SU-DHL-6 (cell line): Measurements from ENCODE around the gene MYMX.

ENCODE experiments used
- CTCF ChIP-seq: fragments of 200-600 bp; sonication (generic); IDR thresholded peaks from one replicate; pipeline ENCODE4 v1.5.1; 2017; ENCODE audit warnings: antibody characterized with exemption, mild to moderate bottlenecking, low read length, moderate library complexity; ENCODE audit not compliant: insufficient read depth, poor library complexity, severe bottlenecking
- EZH2phosphoT487 ChIP-seq: fragments of 200-600 bp; sonication (generic), shearing (Covaris generic); conservative IDR thresholded peaks from 2 replicates; pipeline ENCODE4 v1.6.1; 2018; ENCODE audit warnings: mild to moderate bottlenecking, antibody characterized with exemption, low read length, moderate library complexity, mixed read lengths

- no peak for TF ChIP-seq CTCF
- no peak for TF ChIP-seq EZH2phosphoT487
Measured at GRCh38 chr6:44185953-44186634, 30.6 kb upstream of the MYMX start.
